Cortex of kidney (tissue), 1 donor: Measurements from ENCODE around the gene GALNT17.

ENCODE experiments used
- DNase-seq: peaks from one replicate; lab custom pipeline; 2025; lab: John Stamatoyannopoulos, UW

GALNT17 gene

DNA sequence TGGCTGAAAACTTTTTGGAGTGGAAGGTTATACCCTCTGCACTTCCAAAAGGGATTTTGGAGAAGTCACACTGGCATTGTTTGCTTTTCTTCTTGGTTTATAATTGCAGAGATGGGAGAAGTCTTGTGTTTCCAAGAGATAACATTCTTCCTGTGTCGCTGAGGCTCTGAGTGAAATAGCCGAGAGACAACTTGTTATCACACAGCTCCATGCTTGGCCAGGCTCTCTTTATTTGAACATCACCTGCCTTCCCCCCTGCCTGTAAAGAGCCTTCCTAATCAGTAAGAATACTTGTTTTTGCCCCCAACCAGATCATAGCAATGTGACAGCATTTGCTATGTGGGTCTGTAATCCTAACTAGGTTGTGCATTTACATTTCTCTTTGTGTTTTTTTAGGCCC, 270.7 kb downstream of the GALNT17 start:
- no peak for DNase-seq

GRCh38 chr7:71403202-71403946, 271.4 kb downstream of the GALNT17 start:
- DNase-seq, result no peak

DNA sequence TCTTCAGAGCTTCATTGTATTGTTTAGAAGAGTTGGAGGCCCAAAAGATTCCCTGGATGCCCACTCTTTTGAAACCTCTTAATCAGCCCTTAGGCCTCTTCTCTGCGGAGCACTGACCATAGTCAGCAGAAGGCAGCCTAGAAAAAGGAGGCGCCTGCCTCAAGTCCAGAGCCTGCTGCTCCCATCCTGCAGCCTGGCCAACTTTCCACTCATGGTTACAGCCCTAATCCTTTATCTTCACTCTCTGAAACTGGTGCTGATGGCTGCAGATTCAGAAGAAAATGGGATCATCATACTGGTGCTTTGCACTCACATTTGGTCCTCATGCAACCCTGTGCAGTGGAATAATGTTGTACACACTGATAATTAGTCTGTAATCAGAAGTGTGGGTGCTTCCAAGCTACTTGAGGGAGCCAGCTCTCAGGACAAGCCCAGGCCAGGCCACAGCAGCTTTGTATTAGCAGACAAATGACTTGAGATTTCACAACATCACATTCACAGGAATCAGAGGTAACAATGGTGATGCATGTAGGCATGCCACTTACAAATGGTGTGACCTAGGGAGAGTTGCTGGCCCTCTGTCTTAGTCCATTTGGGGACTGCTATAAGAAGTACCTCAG, 272.9 kb downstream of the GALNT17 start:
- no peak for DNase-seq

DNA sequence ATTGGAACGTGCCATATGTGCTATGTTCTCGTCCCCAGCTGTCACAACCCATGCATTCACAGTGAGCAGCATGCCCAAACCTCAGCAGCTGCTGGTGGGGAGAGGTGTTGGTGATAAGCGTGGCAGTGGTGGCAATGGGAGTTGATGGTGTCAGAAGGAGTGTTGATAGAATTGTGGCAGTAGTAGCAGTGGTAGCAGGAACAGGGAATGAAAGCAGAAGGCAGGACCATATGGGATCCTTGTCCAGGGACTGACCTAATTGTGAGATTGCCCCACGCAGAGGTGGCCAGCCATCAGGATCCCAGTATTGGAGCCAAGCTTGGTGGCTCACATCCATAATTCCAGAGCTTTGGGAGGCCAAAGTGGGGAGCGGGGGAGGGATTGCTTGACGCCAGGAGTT, 276.3 kb downstream of the GALNT17 start:
- DNase-seq, result no peak

GRCh38 chr7:71409550-71410157, 277.7 kb downstream of the GALNT17 start:
- DNase-seq, result no peak

- DNase-seq, result no peak
Observed at GRCh38 chr7:71411475-71411874, 279.5 kb downstream of the GALNT17 start.

GRCh38 chr7:71414490-71414889, 282.5 kb downstream of the GALNT17 start:
- DNase-seq, result no peak

DNA sequence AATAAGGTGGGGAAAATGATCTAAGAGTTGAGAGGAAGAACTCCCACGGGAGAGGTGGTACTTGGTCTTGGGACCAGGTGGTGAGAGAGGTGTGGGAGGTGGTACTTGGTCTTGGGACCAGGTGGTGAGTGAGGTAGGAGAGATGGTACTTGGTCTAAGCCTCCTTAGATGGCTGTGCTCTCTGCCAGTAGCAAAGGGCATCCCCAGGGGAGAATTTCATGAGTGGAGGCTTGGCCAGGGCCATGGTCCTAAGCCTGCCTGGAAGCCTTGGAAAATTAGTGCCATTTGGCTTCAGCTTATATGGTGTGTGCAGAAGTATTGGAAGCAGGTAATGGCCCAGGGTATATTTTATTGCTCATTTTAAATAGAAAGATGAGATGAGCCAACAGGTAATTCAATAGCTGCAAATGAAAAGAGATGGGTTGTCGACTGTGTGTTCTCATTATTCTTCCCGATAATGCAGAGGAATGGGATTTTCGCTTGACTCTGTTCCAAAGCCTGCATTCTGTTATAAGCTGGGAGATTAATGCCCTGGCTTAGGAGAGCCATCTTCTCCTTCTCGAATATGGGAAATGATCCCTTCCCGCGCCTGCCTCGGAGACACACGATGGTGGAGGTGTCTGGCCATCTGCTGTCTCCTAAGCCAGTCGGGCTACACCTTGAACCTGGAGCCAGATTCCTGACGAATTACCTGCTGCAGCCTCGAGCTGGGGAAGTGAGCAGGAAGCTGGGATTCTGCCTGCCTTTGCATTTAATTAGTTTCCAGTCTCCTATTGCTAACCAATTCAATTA, 287.8 kb downstream of the GALNT17 start:
- DNase-seq, result no peak

DNA sequence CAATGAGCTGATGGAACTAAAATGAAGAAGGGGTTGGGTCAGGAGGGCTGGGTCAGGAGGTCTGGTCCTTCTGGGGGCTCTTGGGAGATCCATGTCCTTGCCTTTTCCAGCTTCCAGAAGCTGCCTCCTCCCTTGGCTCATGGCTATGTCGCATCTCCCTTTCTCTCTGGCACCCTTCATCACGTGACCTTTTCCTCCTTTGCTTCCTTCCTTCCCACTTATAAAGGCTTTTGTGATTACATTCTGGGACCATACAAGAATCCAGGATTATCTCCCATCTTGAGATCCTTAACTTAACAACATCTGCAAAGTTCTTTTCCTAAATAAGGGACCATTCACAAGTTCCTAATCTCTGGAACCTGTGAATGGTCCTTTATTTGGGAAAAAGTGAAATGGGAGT, 290.2 kb downstream of the GALNT17 start:
- DNase-seq, result no peak

GRCh38 chr7:71424166-71425035, 292.5 kb downstream of the GALNT17 start:
- DNase-seq, result no peak

DNA sequence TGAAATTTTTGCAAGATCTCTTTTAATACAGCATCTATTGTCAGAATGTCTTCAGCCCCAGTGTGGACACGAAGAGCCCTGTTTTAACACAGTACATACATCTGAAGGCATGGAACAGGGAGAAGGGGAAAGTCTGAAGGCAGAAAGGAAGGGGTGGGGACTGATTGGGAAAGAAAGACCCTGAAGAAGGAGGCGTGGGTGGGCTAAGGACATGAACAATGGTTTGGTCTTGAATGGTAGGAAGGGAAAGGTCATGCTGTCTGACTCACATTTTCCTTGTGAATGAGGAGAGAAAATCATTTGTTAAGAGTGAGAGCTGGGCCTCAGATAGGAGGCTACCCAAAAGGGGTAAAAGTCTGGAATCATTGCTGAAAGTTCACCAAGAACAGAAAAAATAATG, 297.1 kb downstream of the GALNT17 start:
- no peak for DNase-seq

DNA sequence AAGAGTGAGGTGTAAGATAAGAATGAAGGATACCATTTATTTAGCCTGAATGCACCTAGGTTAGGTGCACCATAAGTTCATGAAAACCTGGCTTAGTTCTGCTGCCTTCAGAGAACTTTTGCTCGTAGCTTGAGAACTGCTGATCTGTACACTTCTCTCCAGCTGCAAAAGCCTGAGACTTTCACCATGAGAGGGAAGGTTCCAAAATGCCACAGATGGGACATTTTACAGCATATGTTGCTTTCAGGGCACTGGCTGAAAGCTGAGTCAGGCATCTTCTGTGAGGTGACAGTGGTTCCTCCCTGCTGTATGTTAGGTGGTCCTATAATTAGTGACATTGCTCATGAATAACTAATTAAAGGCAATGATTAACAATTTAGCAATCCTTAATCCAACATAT, 298.3 kb downstream of the GALNT17 start:
- no peak for DNase-seq

- DNase-seq, result no peak
Observed at GRCh38 chr7:71439321-71439720, 307.4 kb downstream of the GALNT17 start.

- no peak for DNase-seq
Observed at GRCh38 chr7:71442492-71443190, 310.7 kb downstream of the GALNT17 start.

DNA sequence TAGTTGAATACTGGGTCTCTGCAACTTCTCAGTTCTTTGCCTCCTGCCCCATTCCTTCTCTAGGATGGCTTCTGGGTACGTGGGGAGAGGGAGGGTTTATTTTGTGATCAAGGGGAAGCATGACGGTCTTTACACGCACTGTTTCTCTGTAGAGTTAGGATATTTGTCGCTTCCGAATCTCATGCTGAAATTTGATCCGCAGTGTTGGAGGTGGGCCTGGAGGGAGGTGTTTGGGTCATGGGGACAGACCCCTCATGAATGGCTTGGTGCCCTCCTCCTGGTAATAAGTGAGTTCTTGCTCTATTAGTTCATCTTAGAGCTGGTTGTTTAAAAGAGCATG, 311.2 kb downstream of the GALNT17 start:
- no peak for DNase-seq

DNA sequence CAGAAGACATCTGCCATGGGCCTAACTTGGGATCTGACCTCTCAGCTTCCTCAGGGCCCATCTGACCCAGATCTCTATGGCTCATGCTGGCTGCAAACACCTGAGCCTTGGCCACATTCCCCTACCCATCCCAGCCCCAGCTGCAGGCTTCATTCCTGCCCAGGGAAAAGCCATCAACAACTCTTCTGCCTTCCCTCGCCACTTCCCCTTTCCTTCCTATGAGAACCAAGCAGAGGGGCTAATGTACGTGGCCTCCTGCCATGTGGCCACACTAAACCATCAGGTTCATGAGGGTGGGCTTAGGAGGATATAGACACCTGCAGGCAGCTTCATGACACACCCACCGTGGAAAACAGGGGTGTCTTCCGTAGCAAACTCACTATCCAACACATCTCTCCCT, 312.2 kb downstream of the GALNT17 start:
- no peak for DNase-seq

DNA sequence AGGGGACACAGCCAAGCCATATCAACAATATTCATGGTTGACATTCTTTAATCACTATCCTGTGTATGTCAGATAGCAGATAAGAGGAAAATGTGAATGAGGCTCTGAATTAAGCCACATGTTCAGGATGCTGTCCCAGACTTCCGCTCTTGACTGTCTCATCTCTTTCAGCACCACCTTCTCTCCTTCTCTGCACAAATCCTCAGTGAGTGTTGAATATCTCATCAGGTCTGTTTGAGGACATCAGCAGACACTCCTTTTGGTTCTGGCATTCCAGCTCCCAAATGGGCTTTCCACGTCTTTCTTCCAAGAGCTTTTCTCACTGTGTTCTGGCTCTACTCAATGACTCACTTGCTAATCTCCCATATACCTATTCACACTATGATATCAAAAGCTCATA, 321.7 kb downstream of the GALNT17 start:
- no peak for DNase-seq

DNA sequence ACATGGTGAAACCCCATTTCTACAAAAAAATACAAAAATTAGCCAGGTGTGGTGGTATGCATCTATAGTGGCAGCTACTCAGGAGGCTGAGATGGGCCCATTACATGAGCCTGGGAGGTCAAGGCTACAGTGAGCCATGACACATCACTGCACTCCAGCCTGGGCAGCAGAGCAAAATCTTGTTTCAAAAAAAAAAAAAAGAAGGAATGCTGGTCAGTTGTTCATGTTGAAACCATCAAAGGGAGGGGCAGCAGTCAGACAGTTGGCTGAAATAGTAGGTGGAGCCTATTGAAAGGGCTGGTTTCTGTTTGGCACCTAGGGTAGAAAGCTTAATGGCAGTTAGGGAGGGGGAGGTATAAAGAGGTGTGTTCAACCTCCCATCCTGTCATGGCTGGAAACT, 323.0 kb downstream of the GALNT17 start:
- DNase-seq, result no peak

DNA sequence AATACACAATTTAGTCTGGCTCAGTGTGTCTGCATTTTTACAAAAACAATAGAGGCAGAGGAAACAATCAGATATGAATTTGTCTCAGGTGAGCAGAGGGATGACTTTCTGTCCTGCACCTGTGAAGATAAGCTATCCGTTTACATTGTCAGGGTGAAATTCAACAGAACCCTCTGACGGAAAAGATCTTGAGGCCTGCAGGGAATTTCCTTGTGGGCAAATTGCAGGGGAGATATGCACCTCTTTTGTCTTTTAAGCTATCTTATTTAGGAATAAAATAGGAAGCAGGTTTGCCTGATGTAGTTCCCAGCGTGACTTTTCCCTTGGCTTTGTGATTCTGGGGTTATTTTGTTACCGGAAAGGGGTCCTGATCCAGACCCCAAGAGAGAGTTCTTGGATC, 325.1 kb downstream of the GALNT17 start:
- no peak for DNase-seq

DNA sequence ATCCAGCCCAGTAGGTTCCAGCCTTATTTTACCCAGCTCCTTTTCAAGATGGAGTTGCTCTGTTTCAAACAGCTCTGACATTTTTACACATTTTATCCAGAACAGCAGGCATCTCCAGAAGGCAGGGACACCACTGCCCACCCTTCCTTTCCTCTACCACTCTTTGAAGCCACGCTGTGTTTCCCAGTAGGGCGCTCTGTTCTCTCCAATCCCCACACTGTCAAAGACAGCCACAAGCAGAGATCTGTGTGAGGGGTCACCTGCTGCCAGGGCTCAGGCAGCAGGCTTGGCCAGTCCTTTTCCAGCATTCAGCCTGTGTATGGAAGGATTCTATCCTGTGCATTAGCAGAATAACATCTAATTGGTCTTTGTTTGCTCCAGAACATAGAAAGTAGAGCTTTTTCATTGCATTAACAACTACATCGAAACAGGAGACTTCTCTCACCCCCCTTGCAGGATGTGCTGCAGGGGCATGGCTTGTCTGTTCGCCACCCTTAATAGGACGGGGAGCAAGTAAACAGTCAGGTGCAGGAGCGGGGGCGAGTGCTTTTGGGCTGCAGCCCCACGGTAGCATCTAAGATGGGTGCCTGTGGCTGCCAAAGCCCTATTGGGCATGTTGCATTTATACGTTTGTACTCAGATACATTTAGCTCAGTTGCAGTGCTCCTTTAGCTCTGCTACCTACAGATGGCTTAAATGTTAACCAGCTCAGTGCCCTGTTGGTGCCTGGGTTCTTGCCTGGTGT, 326.1 kb downstream of the GALNT17 start:
- no peak for DNase-seq
